ENCODE data around the gene AGTPBP1.

DNA sequence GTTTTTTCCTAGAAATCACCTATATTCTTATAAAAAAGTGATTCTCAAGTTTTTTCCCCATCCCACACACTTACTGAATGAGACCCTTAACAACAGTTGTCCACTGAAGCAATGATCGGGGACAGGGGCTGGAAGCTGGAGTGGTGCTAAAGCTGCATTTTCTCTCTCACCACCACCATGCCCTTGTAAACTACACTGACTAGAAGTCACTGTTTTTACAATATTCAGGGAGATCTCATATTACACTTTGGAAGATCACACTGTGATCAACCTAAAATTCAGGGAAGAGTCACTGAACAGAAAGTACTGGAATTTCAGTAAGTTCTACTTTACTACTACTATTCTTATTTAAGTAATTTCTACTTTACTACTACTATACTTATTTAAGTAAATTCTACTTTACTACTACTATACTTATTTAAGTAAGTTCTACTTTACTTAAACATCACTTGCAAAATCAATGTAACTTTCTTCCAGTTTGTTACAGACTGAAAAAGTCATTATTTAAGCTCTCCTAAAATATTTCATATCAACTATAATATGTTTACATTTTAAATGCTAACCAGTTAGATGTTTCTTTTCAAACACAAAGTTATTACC, 164.3 kb downstream of the AGTPBP1 start:
- TF ChIP-seq, protein P1, sequence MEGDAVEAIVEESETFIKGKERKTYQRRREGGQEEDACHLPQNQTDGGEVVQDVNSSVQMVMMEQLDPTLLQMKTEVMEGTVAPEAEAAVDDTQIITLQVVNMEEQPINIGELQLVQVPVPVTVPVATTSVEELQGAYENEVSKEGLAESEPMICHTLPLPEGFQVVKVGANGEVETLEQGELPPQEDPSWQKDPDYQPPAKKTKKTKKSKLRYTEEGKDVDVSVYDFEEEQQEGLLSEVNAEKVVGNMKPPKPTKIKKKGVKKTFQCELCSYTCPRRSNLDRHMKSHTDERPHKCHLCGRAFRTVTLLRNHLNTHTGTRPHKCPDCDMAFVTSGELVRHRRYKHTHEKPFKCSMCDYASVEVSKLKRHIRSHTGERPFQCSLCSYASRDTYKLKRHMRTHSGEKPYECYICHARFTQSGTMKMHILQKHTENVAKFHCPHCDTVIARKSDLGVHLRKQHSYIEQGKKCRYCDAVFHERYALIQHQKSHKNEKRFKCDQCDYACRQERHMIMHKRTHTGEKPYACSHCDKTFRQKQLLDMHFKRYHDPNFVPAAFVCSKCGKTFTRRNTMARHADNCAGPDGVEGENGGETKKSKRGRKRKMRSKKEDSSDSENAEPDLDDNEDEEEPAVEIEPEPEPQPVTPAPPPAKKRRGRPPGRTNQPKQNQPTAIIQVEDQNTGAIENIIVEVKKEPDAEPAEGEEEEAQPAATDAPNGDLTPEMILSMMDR (IDR thresholded peaks at IDR 0.05; ENCODE audit: insufficient read depth, low read length), result no peak
- TF ChIP-seq POLR2AphosphoS5 (IDR thresholded peaks at IDR 0.05; ENCODE audit: low read depth) (no peak), SPI1 (IDR thresholded peaks at IDR 0.05; ENCODE audit: borderline replicate concordance, low read depth) (no peak), GABPA (IDR thresholded peaks at IDR 0.05; ENCODE audit: low read depth) (no peak)
- TF ChIP-seq, protein P2, sequence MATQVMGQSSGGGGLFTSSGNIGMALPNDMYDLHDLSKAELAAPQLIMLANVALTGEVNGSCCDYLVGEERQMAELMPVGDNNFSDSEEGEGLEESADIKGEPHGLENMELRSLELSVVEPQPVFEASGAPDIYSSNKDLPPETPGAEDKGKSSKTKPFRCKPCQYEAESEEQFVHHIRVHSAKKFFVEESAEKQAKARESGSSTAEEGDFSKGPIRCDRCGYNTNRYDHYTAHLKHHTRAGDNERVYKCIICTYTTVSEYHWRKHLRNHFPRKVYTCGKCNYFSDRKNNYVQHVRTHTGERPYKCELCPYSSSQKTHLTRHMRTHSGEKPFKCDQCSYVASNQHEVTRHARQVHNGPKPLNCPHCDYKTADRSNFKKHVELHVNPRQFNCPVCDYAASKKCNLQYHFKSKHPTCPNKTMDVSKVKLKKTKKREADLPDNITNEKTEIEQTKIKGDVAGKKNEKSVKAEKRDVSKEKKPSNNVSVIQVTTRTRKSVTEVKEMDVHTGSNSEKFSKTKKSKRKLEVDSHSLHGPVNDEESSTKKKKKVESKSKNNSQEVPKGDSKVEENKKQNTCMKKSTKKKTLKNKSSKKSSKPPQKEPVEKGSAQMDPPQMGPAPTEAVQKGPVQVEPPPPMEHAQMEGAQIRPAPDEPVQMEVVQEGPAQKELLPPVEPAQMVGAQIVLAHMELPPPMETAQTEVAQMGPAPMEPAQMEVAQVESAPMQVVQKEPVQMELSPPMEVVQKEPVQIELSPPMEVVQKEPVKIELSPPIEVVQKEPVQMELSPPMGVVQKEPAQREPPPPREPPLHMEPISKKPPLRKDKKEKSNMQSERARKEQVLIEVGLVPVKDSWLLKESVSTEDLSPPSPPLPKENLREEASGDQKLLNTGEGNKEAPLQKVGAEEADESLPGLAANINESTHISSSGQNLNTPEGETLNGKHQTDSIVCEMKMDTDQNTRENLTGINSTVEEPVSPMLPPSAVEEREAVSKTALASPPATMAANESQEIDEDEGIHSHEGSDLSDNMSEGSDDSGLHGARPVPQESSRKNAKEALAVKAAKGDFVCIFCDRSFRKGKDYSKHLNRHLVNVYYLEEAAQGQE (IDR thresholded peaks at IDR 0.05; ENCODE audit: insufficient replicate concordance, low read depth), result no peak

Measured in HL-60 (cell line).